Fibroblast of skin of right quadriceps (primary cell): ENCODE data around the gene DTNBP1.

Experiments
- DNase-seq: peaks from one replicate; pipeline ENCODE4 v3.0.0-alpha.2; 2013

Gene DTNBP1

GRCh38 chr6:15582499-15582898, 80.3 kb downstream of the DTNBP1 start:
- DNase-seq = no peak

DNA sequence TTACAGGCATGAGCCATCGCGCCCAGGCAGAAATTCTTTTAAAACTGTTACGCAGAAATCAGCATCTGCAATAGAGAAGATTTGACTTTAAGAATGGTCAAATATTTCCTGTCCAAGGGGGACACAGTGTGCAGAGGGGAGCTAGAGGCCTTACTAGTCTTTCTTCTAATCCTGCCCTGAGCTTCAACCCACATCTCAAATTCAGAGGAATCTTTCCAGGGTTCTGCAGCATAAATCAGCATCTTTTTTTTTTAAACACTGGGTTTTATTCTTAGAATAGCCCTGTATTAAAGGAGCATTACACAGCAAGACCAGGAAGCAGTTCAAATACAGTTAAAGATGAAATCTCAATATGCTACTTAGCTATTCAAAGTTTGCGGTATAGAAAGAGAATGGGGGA, 81.1 kb downstream of the DTNBP1 start:
- DNase-seq = no peak

- no peak for DNase-seq
These were observed 82.5 kb downstream of the DTNBP1 start for GRCh38 chr6:15580326-15580725.

- DNase-seq = no peak
These were observed 84.0 kb downstream of the DTNBP1 start for GRCh38 chr6:15578716-15579391.

DNA sequence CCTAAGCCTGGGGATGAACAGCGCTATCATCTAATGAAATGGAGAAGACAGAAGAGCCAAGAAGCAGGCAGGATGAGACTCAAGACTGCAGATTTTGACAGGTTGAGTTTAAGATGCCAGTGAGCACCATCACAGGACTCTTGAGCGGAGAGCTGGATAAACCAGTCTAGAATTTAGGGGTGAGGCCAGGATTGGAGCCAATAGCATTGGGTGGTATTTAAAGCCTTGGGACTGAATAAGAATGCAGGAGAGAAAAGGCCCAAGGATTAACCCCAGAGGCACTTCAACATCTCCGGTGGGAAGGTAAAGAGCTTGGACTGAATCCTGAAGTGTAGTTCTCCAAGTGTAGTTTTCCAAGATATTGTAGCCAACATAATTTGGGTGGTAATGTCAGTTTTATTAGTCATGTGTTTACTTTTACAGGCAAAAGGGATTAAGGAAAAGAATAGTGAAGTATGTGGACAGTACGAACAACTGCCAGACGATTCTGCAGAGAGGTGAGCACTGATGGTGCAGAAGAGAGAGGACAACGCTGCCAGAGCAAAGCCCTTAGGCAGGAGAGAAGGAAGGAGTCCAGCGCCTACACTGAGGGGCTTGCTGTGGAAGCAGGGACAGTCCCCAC, 85.2 kb downstream of the DTNBP1 start:
- DNase-seq = no peak

DNA sequence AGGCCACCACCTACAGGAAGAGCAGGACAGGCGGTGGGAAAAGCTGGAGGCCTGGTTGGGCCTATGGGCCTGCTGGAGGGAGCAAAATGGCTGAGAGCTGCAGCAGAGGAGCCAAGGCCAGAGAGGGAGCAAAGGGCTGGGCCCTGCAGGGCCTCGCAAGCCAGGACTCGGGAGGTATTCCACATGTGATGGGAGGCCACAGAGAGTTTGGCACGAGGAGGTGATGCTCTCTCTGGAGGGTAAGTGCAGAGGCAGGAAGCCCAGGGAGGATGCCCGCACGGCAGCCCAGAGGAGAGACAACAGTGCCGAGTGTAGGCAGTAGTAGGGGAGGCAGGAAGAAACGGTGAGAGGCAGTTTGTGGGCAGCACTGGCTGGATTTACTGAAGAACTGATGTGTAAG, 85.7 kb downstream of the DTNBP1 start:
- no peak for DNase-seq

DNA sequence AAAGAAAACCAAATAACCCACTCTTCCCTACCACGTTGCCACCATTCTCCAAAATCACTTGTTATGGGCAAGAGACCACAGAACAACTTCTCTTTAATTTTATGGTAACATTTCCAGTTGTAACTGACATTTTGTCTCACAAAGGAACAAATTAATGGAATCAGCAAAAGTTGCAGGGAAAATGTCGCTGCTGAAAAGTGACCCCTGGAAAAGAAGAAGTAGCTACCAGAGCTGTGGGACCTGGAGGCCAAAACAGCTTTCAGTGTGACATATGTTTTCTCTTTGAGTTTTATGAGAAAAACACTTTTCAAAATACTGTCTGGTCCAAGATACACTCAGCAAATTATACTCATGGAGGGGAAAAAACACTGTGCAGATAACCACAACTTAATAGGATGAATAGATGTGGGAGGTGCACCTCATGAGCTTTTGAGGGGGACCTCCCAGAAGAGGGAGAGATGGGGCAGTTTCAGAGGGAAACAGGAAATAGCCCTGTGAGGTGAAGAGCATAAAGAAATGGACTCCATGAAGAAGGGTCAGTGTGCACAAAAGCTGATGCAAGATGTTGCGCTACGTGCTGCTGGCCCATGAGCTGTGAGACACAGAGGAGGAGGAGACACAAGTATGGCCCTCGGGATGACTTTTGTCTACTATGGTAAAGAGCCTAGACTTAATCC, 87.3 kb downstream of the DTNBP1 start:
- DNase-seq = no peak

GRCh38 chr6:15574486-15574885, 88.3 kb downstream of the DTNBP1 start:
- DNase-seq = no peak

- DNase-seq = no peak
These were observed 88.8 kb downstream of the DTNBP1 start for GRCh38 chr6:15574023-15574422.

- no peak for DNase-seq
These were observed 89.4 kb downstream of the DTNBP1 start for GRCh38 chr6:15573384-15573783.

DNA sequence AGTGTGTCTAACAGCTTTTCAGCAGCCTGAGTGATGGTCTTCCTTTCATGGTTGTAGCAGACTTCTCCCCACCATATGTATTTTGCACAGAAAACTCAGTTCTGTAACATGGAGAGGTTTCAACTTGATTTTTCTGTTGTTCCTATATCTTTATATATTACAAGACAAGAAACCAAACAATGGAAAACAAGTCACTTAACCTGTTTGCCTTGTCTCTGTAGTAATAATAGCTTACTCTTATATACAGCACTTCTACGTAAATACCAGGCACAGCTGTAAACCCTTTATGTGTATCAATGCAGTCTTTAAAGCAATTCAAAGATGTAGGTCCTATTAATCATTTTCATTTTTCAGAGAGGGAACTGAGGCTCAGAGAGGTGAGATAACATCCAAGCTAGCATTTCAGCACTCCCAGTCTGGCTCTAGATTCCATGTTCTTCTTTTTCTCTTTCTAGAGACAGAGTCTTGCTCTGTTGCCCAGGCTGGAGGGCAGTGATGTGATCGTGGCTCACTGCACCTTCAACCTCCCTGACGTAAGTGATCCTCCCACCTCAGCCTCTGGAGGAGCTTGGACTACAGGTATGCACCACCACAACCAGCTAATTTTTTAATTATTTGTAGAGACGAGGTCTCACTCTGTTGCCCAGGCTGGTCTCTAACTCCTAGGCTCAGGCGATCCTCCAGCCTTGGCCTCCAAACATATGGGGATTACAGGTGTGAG, 90.4 kb downstream of the DTNBP1 start:
- no peak for DNase-seq

DNA sequence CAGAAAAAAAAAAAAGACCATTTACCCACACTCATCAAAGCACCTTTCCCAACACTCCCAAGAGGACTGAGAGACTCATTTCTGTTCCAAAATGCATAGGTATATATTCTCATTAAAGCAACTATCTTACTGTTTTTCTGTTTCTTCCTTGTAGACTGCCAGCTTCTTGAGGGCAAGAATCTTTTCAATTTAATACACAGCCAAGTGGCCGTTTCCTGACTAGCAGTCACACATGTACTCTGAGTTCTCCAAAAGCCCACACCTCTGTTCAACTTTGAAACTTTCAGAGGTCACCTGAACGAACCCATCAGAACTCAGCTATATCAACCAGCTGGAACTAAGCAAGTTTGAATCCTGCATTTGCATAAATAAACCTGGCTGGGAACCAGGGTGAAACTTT, 92.7 kb downstream of the DTNBP1 start:
- no peak for DNase-seq

DNA sequence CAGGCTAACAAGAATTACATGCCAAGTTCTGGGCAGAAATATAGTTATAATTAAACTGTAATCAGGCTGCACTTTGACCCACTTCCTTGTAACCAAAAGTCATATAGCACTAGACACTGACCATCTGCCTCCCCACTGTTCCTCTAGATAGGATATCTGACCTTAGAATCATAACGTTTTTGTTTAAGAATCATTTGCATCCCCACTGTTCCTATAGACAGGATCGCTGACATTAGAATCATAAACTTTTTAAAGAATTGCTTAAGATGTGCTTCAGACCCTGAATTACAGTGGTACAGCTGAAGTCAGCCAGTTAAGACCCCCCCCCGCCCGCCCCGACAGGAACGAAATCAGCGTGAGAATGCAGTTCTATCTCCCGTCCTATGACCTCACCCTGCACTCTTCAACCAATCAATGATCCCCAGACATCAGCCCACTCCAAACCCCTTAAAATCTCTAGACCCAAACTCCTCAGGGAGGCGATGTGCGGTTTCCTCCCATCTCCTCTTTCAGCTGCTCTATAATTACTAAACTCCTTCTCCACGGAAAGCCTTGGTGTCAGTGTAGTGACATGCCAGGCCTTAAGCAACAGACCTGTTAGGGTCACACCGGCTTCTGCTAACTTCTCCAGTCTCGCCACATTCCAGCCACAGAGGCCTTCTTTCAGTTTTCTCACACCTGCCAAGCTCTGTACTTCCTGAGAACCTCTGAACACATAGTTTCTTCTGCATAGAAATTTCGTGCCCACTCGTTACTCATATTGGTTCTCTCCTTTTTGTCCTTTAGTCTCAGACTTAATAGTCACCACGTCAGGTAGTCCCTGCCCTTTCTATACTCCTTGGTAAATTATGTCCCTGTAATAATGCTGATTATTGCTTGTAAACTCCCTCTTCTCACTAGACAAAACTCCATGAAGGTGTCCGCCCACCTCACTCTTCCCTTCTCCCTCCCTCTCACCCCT, 93.5 kb downstream of the DTNBP1 start:
- DNase-seq = no peak

DNA sequence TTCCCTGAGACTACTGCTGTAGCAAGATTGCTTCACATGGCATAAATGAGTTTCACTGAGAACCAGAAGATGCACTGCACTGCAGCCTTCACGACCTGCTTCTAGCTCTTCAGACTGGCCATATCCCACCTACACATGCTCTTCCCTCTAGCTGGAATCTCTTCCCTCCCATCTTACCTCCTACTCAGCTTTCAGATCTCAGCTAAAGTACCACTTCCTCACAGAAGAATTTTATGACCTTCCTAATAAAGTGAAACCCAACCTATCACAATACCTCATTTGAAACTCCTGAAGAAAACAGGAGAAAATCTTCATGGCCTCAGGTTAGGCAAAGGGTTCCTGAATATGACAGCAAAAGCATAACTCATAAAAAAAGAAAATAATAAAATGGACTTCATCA, 99.9 kb downstream of the DTNBP1 start:
- DNase-seq = no peak

DNA sequence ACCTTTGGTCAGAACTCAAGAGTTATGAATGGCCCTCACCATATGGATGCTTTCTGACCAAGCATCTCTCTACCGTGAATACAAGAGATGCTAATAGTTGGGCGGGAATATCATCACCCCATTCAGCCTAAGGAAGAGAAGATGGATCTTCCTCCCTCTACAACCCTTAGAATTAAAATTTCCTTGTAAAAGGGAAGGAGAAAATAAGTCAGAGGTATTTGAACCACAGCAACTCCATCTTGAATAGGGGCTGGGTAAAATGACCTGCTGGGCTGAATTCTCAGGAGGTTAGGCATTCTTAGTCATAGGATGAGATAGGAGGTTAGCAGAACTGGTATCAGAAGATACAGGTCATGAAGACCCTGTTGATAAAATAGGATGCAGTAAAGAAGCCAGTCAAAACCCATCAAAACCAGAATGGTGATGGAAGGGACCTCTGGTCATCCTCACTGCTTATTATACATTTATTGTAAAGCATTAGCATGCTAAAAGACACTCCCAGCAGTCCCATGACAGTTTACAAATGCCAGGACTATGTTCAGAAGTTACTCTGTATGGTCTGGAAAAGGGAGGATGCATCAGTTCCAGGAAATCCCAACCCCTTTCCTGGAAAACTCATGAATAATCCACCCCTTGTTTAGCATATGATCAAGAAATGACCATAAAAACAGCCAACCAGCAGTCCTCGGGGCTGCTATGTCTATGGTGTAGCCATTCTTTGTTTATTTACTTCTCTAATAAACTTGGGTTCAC, 101.2 kb downstream of the DTNBP1 start:
- no peak for DNase-seq

- DNase-seq = no peak
These were observed 102.1 kb downstream of the DTNBP1 start for GRCh38 chr6:15560713-15561112.

- DNase-seq = no peak
These were observed 105.7 kb downstream of the DTNBP1 start for GRCh38 chr6:15557174-15557573.

DNA sequence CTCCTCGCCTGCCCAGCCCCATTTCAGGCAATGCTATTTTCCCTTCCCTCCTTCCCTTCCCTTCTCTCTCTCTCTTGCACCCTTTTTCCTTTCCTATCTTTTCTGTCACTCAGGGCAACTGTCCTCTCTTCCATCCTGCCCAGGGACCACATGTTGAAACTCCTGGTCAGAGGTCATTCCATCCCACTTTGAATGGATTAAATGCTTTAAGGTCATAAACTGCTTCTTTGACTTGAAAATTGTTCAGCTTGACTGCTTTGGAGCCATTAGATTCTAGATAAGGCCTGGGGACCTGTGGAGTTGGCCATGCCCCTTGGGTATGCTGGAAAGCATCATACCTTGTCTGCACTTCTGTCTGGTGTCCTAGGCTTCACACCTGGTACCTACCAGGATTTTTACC, 106.1 kb downstream of the DTNBP1 start:
- DNase-seq = no peak

DNA sequence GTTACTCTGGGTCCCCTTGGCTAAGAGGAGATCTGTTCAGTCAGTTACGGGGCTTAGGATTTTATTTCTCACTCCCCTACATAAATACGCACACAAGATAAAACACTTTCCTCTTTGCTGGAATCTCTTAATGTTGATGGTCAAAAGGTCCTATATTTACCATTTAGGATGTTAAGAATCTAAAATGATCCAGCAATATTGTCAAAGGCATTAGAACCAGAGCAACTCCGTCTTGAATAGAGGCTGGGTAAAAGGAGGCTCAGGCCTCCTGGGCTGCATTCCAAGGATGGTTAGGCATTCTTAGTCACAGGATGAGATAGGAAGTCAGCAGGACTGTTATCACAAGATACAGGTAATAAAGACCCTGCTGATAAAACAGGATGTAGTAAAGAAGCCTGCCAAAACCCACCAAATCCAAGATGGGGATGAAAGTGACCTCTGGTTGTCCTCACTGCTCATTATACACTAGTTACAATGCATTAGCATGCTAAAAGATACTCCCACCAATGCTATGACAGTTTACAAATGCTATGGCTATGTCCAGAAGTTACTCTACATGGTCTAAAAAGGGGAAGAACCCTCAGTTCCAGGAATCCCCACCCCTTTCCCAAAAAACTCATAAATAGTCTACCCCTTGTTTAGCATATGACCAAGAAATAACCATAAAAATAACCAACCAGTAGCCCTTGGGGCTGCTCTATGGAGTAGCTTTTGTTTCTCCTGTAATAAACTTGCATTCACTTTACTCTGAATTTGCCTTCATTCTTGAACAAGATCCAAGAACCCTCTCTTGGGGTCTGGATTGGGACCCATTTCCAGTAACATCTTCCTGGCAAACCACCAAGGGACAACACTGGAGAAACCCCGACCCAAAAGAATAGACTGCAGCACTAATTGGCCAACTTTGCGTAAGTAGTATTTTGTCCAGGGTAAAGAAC, 107.5 kb downstream of the DTNBP1 start:
- DNase-seq = no peak

DNA sequence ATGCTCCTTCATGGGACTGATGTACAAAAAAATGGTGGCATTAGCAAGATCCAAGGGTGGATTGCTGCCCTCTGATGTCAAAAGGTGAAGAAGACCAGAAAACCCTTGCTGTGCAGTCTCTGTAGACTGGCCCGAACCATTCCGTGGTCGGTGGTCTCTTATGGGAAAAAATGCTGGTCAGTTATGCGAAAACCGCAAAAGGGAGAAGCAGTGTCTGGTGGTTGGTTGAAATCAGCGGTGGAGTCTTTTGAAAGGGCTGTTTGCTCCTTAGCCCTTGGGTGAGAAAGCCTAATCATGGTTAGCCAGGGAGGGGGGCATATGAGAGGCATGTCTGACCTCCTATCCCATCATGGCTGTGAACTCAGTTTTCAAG, 108.1 kb downstream of the DTNBP1 start:
- no peak for DNase-seq
